GM21619 (cell line): ENCODE data around the gene EPHA1.

Experiments used
- ATAC-seq: cut with Tn5 transposase; IDR thresholded peaks from one replicate; pipeline ENCODE4 v1.9.1; 2021; ENCODE audit not compliant: unreplicated experiment

Gene EPHA1

DNA sequence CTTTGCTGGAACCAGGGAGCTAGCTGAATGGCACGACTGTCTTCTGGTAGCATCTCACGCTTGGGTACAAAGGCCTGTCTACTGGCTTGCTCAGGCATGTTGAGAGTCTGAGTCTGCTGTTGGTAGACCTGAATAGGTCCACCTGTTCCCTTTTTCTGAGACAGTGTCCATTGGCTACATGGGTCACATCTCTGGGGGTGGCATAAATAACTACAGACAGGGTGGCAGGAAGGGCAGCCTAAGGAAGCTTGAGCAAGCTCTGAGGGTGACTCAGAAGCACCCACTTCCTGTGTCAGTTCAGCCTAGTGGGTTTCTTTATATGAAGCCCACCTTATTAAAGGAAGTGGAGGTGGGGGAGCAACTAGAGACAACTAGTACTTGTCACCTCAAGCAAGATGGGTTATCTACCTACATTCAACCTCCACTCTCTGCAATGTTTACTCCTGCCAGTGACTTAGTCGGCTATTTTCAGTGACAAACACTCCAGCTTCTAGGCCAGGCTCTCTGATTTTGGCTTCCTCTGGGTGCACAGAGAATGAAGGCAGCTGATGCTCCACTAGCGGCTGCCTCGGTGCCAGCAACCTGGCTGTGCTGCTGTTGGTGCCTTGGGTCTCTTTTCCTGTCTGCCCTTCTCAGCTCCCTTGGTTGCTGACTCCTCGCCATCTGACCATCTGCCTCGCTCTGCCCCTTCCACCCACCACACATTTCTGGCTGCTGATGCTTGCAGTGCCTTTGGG is 33.2 kb downstream of the EPHA1 start:
- no peak for ATAC-seq

DNA sequence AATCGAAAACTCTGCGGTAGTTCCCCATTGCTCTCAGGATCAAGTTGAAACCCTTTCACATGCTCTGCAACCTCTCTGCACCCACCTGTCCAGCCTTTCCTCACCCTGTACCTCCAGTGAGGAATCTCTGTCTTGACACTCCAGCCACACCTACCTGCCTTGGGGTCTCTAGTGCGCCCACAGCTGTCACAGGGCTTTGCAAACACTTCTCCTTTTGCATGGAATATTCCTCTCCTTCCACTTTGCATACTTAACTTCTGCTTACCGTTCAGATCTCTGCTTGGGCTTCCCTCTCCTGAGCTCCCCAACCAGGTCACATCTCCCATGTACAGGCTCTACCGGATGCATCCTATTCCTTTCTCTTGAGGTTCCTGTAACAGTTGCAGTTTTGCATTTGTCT is 34.1 kb downstream of the EPHA1 start:
- no peak for ATAC-seq

DNA sequence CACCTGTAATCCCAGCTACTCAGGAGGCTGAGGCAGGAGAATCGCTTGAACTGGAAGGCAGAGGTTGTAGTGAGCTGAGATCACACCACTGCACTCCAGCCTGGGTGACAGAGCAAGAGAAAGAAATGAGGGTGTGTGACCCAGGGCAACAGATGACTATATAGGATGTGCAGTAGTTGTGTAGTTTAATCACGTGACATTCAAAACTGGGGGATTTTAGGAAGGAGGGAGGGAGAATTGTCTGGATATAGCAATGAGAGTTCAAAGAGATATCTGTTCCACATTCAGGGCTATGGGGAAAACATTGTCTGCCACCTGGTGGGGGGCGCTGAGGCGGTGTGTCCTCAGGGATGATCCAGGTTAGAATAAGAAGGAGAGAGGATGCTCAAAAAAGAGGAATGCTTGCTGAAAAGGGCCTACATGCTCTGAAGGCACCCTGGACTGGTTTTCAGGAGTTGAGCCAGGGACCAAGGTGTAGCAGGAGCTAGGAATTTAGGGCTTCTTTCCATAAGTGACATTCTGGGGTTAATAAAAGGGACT is 35.3 kb downstream of the EPHA1 start:
- ATAC-seq, result no peak

DNA sequence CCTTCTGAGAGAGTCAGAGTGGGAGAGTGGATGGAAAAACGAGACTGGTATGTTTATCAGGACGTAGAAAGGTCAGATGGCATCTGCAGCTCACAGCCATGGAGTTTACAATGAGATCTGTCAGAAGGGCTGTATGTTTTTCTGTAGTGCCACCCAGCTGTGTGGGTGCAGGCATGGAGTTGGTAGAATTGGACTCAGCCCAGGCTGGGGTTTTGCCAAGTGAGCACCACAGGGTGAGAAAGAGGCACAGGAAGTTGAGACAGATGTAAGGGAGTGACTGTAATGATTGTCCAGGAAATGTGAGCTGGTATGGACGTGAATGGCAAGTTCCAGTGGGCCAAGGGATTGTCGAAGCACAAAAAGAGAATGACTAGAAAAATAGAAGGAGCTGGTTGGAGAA is 36.6 kb downstream of the EPHA1 start:
- ATAC-seq, result no peak

DNA sequence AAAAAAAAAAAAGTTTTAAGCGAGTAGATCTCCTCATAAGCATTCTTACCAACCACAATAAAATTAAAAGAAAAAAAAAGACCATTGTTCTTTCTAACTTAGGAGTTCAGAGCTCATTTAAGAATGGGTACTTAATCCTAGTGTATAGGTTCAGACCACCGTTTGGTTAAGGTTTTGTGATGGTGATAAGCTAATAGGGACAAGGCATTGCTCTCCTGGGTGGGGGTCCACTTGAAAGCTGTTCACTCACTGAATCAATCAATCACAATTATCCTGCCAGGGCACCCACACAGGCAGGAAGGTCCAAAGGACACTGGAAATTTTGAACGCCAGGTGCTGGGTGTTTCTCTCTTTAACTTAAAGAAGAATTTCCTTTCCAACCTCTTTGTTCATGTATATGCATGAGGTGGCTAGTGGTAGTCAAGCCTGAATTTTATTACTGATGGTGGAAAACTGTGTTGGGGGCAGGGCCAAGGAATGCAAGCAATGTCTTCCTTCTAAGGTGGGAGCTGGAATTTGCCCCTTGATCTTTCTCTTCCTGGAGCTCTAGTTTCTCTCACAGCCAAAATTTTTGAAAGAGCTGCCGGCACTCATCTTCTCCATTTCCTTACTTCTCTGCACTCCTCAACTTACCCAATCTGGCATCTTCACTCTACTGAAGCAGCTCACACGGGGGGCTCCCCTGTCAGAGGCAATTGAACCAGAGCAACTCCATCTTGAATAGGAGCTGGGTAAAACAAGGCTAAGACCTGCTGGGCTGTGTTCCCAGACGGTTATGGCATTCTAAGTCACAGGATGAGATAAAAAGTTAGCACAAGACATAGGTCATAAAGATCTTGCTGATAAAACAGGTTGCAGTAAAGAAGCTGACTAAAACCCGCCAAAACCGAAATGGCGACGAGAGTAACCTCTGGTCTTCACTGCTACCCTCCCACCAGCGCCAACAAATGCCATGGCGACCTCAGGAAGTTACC is 38.7 kb downstream of the EPHA1 start:
- ATAC-seq, result no peak

DNA sequence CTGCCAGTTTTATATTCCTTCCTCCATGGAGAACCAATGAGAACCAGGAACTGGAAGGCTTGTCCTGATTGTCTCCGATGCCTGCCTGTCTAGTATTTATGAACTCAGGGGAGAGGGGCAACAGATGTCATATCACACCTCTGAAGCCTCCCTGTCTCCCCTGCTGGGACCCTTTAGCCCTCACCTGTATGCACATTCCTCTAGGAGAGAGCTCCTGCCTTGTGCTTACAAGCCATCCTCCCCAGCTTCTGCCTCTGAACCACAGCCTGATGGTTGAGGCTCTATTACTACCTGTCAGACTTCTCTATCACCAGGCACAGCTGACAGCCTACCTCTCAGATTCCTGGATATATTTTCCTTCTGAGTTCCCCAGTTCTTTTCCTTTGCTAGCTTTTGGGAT is 40.3 kb downstream of the EPHA1 start:
- no peak for ATAC-seq

DNA sequence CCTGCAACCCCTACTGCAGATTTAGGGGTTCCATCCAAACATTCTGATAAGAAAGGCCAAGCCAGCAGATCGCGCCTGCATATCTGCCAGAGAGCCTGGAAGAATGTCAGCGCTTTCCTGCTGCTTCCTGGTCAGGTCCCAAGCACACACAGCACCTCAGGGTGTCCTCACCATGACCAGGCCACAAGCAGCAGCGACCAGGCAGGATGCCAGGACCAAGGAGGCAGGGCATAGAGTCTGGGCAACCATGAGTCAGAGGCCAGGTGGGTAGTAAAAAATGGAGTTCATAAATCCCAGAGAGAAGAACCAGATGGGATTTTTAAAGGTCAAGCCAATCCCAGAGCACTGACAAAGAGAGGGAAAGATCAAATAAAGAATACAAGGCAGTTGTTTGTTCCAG is 40.7 kb downstream of the EPHA1 start:
- ATAC-seq, result no peak

DNA sequence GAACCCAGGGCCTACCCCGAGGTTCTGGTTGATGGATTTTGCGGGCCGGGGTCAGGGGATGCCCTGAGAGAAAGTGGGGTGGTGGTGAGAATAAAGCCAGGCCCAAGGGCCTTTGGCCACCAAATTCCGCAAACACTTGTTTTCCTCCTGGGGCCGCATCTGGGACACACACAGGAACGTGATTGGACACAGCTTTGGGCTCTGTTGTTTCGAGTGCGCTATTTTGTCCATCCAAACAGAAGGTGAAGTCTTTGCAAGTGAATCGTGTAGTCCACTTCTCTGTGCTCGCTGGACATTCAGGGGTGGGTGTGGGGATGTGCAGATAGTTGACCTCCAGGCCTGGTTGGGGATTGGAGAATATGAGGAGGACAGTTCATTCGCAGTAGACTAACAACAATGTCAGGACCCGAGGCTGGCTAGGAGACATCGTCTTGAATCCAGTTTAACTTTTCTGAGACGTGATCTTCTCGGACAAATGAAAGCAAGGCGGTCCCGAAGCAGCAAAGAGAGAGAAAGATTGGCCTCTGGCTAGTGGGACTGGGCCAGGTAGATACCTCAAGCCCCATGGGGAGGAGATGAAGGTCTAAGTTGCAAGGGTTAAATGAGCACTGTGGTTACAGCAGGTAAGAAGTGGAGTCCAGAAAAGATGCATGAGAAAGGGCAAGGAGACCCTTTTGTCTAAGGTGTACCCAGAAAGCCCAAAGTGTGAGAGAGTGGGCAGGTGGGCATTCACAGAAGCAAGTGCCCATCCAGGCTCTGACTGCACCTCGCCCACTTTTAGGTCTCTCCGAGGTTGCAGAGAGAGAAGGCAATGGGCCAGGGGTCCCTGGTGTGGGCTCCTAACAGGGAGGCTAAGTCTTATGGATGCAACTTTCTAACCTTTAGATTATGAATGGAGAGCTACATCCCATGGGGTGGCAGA is 45.4 kb downstream of the EPHA1 start:
- ATAC-seq, result no peak

DNA sequence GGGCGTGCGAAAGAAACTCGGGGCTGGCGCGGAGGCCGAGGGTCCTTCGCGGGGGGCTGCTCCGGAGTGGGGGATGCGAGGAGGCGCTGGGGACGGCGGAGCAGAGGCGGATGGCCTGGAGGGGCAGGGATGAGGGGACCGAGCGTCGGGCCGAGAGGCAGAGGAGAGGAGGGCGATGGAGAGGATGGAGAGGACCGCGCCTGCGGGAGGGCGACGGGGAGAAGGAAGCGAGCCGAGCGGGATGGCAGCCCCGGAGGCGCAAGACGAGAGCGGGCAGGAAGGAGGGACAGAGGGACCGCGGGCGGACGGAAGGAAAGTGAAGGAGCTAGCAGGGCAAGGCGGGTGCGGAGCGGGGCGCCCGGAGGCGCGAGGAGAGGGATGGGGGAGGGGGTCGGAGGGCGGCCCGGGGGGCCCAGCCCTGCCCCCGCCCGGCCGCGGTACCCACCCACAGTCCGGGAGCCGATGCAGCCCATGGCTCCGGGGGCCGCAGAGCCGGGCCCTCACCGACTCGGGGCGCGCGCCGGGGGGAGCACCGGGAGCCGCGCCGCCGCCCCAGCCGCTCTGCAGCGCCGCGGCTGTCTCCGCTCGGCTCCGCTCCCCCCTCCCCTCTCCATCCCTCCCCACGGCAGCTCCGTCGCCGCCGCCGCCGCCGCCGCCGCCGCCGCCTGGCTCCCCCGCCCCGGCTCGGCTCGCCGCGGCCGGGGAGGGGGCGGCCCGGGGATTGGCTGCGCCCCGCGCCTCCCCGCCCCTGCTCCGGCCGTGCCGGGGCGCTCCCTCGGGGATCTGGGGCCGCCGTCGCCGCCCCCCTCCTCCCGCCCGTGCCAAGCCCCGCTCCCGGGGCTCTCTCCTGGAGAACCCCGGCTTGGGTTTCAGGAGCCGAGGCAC is 46.3 kb downstream of the EPHA1 start, which contains the start of gene FAM131B:
TSS of gene FAM131B (minus strand) at position 583 of the 885 bp plus-strand sequence. CDS start at position 473, 110 bp downstream.
- ATAC-seq, result peak; percentile 49

DNA sequence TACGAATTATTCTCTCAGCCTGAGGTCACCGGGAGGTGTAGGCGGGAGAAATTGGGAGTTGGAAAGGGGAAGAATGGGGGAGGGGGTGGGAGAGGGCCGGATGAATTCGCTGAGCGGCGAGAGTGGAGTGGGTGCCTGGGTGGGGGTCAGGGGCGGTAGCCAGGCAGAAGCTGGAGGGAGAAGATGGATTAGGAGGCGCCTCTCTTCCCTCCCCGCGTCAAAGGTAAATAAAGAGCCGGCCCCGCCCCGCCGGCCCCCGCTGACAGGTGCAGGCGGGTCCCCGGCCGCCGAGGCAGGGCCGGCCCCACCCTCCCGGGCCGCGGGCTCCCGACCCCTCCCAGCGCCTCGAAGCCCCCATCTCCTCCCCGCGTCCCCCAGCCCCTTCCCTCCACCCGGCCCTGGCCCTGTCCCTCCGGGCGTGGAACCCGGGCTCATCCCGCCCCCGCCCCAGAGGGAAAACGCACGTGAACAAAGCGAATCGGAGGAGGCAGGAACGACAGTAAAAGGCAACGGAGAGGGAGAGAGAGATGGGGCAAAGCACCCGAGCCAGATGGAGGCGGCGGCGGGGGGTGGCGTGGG is 47.0 kb downstream of the EPHA1 start:
- ATAC-seq, result no peak

DNA sequence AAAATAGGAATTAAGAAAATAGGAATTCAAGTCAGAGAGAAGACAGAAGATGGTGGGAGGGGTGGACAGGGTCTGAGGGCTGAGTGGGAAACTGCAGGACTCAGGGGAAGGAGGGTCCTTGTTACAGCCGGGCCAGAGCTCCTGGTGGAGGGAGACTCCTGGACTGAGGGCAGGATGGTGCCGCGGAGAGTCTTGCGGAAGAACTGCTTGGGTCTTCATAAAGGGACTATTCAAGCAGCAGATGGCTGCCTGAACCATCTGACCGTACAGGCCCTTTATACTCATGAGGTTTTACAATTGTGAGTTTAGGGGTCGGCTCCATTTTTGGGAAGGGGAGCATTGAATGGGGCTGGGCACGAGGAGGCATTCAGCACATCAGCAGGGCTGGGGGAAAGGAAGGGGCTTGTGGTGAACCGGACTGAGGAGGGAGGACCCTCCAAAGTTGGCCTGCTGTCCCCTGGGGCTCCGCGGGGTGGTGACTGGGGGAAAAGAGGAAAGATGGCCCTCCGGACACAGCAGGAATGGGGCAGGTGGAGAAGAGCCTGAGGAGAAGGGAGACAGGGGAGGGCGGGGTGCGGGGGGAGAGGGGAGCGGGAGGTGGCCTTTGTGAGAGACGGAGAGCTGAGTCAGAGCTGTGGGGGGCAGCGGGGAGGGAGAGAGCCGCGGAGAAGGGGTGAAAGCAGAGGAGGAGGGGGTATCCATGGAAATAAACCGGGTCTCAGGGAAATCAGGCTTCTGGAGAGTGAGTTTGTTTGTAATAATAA is 47.7 kb downstream of the EPHA1 start:
- ATAC-seq, result no peak

DNA sequence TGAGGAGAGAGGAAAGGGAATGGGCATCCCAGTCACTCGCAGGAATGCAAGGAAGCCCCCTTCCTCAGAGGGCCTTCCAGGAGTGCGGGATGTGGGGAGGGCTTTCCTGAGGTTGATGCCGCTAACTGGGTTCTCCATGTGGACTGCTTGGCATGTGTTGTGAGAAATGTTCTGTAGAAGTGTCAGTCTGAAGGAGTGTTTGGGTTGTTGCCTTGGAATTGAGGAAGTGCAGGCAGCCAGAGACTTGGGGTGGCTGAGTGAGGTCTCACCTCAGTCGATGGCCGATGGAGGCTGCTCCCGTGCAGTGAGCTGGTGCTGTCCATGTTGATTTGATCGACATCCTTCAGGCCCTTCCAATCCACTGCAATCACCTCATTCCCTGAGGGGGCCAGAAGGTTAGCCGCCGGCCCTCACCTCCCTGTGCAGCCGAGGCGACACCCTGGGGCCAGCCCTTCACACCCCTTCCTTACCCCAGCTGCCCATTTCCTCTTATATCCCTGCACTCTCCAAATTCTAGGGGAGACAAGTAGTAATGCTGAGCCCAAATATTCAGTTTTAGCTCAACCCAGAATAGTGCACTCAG is 48.8 kb downstream of the EPHA1 start:
- ATAC-seq, result no peak

DNA sequence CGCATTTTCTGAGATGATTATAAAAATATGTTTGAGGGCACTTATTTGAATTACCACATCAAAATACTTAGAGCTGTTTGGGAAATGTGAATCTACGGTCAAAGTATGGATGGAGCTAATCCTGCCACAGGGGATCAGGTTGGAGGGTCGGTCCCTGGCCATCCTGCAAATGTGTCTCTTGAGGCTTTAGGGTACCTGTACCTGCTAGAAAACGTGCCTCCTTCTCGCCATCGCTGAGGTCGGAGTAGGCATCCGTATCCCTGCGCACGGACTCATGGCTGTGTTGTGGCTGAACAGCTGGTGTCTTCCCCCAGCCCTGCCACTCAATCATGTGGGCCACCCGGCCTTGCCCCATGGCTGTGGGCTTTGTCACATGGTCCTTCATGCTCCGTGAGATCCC is 50.0 kb downstream of the EPHA1 start:
- ATAC-seq, result no peak

DNA sequence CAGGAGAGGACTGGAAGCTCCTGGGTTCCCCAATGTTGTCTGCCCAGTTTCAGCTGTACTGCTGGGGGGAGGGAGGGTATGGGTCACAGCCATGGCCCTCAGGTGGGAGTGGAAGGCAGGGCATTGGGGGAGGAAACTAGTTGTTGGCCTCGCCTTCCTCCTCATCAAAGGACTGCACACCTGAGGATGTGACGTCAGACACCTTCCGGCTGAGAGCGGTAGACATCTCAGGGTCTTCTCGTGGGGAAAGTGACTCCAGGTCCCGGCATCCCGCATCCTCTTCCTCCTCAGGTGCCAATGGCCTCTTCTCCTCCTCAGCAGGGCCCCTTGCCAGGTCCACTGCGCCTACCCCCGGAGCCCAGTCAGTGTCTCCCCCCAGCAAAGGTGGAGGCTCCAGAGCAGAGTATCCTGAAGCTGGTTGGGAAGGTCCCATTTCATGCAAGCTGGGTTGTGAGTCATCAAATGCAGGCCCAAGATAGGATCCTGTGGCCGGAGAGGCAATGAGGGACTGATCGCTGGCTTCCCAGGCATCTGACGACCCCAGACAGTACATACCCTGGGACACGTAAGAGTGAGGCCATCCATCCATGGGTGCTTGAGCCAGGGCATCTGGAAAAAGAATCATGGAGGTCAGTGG is 52.1 kb downstream of the EPHA1 start:
- ATAC-seq, result no peak

DNA sequence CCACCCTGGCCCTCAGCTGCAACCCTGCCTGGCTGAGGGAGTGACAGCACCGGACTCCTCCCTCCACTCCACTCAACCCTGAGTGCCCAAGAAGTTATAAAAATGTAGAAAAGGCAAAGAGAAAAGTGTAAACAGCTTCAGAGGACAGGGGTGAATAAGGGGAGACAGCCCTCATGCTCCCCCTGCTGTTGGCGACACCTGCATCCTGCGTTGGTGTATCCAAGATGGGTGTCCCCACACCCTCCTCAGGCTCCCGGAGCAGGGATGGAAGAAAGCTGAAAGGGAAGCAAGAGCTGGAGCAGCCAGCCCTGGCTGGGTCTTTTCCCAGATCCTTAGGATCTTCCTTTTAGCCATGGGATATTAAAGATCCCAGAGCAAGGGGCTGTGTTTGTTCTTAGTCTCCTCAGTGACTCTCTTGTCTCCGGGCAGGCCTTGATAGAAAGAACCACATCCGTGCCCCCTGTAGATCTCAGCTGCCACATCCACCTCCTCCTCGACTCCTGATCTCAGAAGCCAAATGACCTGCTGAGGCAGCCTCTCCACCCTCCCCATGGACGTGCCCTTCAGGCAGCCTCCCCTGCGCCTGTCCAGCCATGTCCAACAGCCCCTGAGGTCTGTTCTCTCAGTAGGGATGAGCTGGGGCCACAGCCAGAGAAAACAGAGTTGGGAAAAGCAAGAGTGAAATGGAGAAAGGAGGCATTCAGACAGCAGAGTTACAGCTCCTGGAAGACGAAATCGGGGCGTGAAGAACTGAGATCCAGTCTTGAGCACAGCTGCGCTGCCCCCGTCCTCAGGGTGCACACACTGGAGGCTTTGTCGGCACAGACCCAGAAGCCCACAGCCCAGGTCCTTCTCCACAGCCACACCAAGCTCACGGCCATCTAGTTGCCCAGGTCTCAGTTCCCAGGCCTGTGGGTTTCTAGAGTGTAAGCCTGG is 52.9 kb downstream of the EPHA1 start:
- ATAC-seq, result no peak

DNA sequence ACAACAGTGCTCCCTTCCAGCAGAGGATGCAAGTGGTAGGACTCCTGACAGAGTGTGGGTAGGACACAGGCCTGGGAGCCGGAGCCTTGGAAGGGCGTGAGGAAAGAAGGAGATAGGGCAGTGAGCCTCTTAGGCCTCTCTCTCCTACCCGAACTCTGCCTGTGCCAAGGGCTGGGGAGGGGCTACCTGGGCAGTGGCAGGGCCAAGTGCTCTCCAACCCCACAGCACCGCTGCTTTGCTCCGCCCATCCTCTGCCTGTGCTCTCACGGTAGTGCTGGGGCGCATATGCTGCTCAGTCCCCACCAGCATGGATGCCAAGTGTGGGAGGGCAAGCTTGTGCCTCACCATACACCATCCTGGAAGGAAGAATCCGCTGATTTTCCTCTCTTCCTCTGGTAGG is 53.7 kb downstream of the EPHA1 start:
- no peak for ATAC-seq

DNA sequence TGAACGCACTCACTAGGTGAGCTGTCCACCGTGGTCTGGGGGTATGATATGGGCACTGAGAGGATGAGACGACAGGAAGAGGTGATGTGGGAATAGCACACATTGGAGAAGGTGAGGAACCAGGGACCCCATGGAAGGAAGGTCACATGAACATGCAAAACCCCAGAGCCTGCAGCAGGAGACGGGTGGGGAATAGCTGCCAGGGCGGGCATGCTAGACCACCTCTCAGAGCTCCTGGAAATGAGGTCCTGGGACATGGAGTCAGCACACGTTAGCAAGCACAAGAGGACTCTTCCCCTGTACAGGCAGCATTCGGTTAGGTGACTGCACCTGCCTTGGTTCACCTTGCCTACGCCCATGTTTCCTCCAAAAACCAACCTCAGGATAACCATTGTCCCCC is 54.3 kb downstream of the EPHA1 start:
- no peak for ATAC-seq
